IMR-90 (cell line): Measurements from ENCODE around the gene SBF2. TPM values are rescaled to one million over a fixed set of nuclear protein-coding genes. Genes with fewer than 3 reads are reported as not detected.
"Not testable (repeated sequence)": the region's sequence is repeated elsewhere in the genome, so short reads cannot be mapped to it uniquely, and the experiment has no call there.

ENCODE experiments used
- ATAC-seq: fragments of 200-7000 bp; cut with Tn5 transposase; 2 replicates; pipeline ENCODE4 v1.9.1; 2020; ENCODE audit warnings: low read depth, mild to moderate bottlenecking, moderate library complexity
- BruUV-seq: library from RNA; stranded (reverse); fragments of 400-500 nt; replicated peaks from 2 replicates; lab custom pipeline; 2021; lab: Mats Ljungman, UMichigan
- CTCF ChIA-PET: fragments of 300-600 bp; formaldehyde crosslinking; extraction: SDS; loops from one replicate; lab custom pipeline; 2021; ENCODE audit warnings: antibody characterized with exemption; lab: Yijun Ruan, JAX
- POLR2A ChIA-PET: fragments of 300-600 bp; sonication (Branson Sonifier 250); formaldehyde crosslinking; loops from one replicate; lab custom pipeline; 2022; ENCODE audit warnings: antibody characterized with exemption; ENCODE audit not compliant: unreplicated experiment; lab: Charles Lee
- DNase-seq: peaks from one replicate; pipeline ENCODE4 v3.0.0; 2013
- H2AFZ ChIP-seq: replicated peaks from 2 replicates; pipeline ENCODE3; 2013; ENCODE audit warnings: low read length, mild to moderate bottlenecking; ENCODE audit not compliant: poor library complexity
- H2AK5ac ChIP-seq: 2 replicates; pipeline ENCODE4 v1.6.1; 2013; ENCODE audit warnings: low read depth, low read length, inconsistent platforms
- H2AK9ac ChIP-seq: replicated peaks from 2 replicates; pipeline ENCODE3; 2013; ENCODE audit warnings: mild to moderate bottlenecking, low read depth, low read length, moderate library complexity; ENCODE audit not compliant: poor library complexity
- H2BK120ac ChIP-seq: 2 replicates; pipeline ENCODE4 v1.6.1; 2013; ENCODE audit warnings: low read depth, low read length, inconsistent platforms
- H2BK15ac ChIP-seq: 3 replicates; pipeline ENCODE4 v1.6.1; 2013; ENCODE audit warnings: low read depth, low read length, inconsistent platforms
- H2BK20ac ChIP-seq: 2 replicates; pipeline ENCODE4 v1.6.1; 2013; ENCODE audit warnings: low read depth, mild to moderate bottlenecking, inconsistent platforms, low read length, moderate library complexity
- H2BK5ac ChIP-seq: 2 replicates; pipeline ENCODE4 v1.6.1; 2013; ENCODE audit warnings: mild to moderate bottlenecking, low read depth, low read length, inconsistent platforms; ENCODE audit not compliant: poor library complexity, severe bottlenecking
- H3K14ac ChIP-seq: replicated peaks from 2 replicates; pipeline ENCODE4 v1.6.1; 2013; ENCODE audit warnings: low read depth, low read length, inconsistent platforms
- H3K18ac ChIP-seq: 2 replicates; pipeline ENCODE4 v1.6.1; 2013; ENCODE audit warnings: low read depth, low read length, control low read depth
- H3K23ac ChIP-seq: 2 replicates; pipeline ENCODE4 v1.6.1; 2013; ENCODE audit warnings: low read depth, low read length, inconsistent platforms
- H3K27ac ChIP-seq: 2 replicates; pipeline ENCODE4 v1.5.1; 2013; ENCODE audit warnings: mild to moderate bottlenecking, control low read depth, low read length; ENCODE audit not compliant: insufficient read depth
- H3K27me3 ChIP-seq: 2 replicates; pipeline ENCODE4 v1.6.1; 2013; ENCODE audit warnings: low read length; ENCODE audit not compliant: control insufficient read depth, insufficient read depth
- H3K36me3 ChIP-seq: 2 replicates; pipeline ENCODE4 v1.6.1; 2013; ENCODE audit warnings: low read length, mixed read lengths; ENCODE audit not compliant: control insufficient read depth, insufficient read depth
- H3K4ac ChIP-seq: 2 replicates; pipeline ENCODE4 v1.6.1; 2013; ENCODE audit warnings: low read depth, low read length, inconsistent platforms
- H3K4me1 ChIP-seq: 2 replicates; pipeline ENCODE4 v1.6.1; 2013; ENCODE audit warnings: low read length, mixed read lengths; ENCODE audit not compliant: control insufficient read depth, insufficient read depth
- H3K4me2 ChIP-seq: 2 replicates; pipeline ENCODE4 v1.6.1; 2013; ENCODE audit warnings: low read depth, mild to moderate bottlenecking, control low read depth, low read length, moderate library complexity
- H3K4me3 ChIP-seq: 2 replicates; pipeline ENCODE4 v1.5.1; 2013; ENCODE audit warnings: low read depth, mild to moderate bottlenecking, control low read depth, low read length, moderate library complexity; ENCODE audit not compliant: insufficient read depth
- H3K56ac ChIP-seq: 2 replicates; pipeline ENCODE4 v1.6.1; 2013; ENCODE audit warnings: low read length, inconsistent platforms; ENCODE audit not compliant: insufficient read depth; ENCODE audit errors: extremely low read depth
- H3K79me1 ChIP-seq, 2 experiments: 2 replicates each; pipeline ENCODE4 v1.6.1; 2013; ENCODE audit warnings: low read length in 2 of 2, inconsistent platforms in 1 of 2, low read depth in 1 of 2
- H3K9ac ChIP-seq: 2 replicates; pipeline ENCODE4 v1.6.1; 2013; ENCODE audit warnings: low read depth, low read length, control low read depth
- H3K9me1 ChIP-seq: 2 replicates; pipeline ENCODE4 v1.6.1; 2013; ENCODE audit warnings: low read length, inconsistent platforms; ENCODE audit not compliant: insufficient read depth
- H3K9me3 ChIP-seq: 2 replicates; pipeline ENCODE4 v1.6.1; 2013; ENCODE audit warnings: low read length; ENCODE audit not compliant: control insufficient read depth, insufficient read depth
- H4K20me1 ChIP-seq: 2 replicates; pipeline ENCODE4 v1.6.1; 2013; ENCODE audit warnings: low read length, inconsistent platforms; ENCODE audit not compliant: insufficient read depth
- H4K5ac ChIP-seq: 2 replicates; pipeline ENCODE4 v1.6.1; 2013; ENCODE audit warnings: mild to moderate bottlenecking, low read depth, low read length, control low read depth
- H4K8ac ChIP-seq, 2 experiments: 2 replicates each; pipeline ENCODE4 v1.6.1; 2013; ENCODE audit warnings: low read depth in 2 of 2, low read length in 2 of 2, control low read depth in 1 of 2, inconsistent platforms in 1 of 2
- H4K91ac ChIP-seq: 2 replicates; pipeline ENCODE4 v1.6.1; 2013; ENCODE audit warnings: low read depth, low read length, inconsistent platforms; ENCODE audit not compliant: insufficient read depth
- WGBS, 2 experiments: methylation state at CpG; one replicate each; pipeline versions ENCODE4 v1.1.5 to v1.1.7; 2013; ENCODE audit warnings: missing lambda C conversion rate in 2 of 2; ENCODE audit not compliant: insufficient read length in 1 of 2; ENCODE audit errors: extremely low coverage in 2 of 2; 5-methylcytosine and 5-hydroxymethylcytosine counted together
- dilution Hi-C: fragments of 300-500 bp; cut with HindIII; formaldehyde crosslinking; loops from one replicate; pipeline ENCODE4 v1.14.3; 2018; ENCODE audit warnings: low sequenced_read_pairs; ENCODE audit not compliant: unreplicated experiment
- in situ Hi-C: fragments of 300-500 bp; cut with MboI; formaldehyde crosslinking; loops from 3 replicates; pipeline ENCODE4 v1.14.3; 2019; ENCODE audit warnings: low sequenced_read_pairs, inconsistent platforms, mixed read lengths
- intact Hi-C: fragments of 100-400 bp; cut with micrococcal nuclease; formaldehyde crosslinking; loops from 2 replicates; pipeline ENCODE4 v1.10.0; 2022
- polyA plus RNA-seq, 3 experiments: library from polyadenylated mRNA; depleted of rRNA; stranded (reverse); fragments of >200 nt; gene quantifications; 2 replicates each; pipeline ENCODE4 v1.2.3, GENCODE V29; 2012; ENCODE audit warnings: low replicate concordance in 1 of 3
- total RNA-seq: library from RNA; depleted of rRNA; stranded (reverse); fragments of >200 nt; gene quantifications from 2 replicates; pipeline ENCODE4 v1.2.3, GENCODE V29; 2012

Gene SBF2
- total and polyA plus RNA-seq, 2 of the 4 experiments (the other 2 are of a cell fraction): 23.8 to 51.8 TPM

GRCh38 chr11:9939150-9939549, 354.9 kb downstream of the SBF2 start:
- in situ Hi-C loops: not testable (repeated sequence)

More at GRCh38 chr11:9939150-9939549, 354.9 kb downstream of the SBF2 start:
- H2AK9ac ChIP-seq, H2BK15ac ChIP-seq, DNase-seq, H3K23ac ChIP-seq, H4K5ac ChIP-seq, H2BK20ac ChIP-seq, POLR2A ChIA-PET, dilution Hi-C loops, H3K9me3 ChIP-seq, H2BK120ac ChIP-seq, H3K27ac ChIP-seq, H3K4ac ChIP-seq, ATAC-seq, H3K4me1 ChIP-seq, CTCF ChIA-PET, H3K18ac ChIP-seq, H3K9me1 ChIP-seq, H2AFZ ChIP-seq, H3K27me3 ChIP-seq, H4K91ac ChIP-seq, H3K4me2 ChIP-seq, H3K9ac ChIP-seq, BruUV-seq, H3K14ac ChIP-seq, H4K20me1 ChIP-seq, H3K4me3 ChIP-seq, H2BK5ac ChIP-seq, H3K56ac ChIP-seq, H4K8ac ChIP-seq, intact Hi-C loops, H3K36me3 ChIP-seq, H2AK5ac ChIP-seq: not testable (repeated sequence)
- 100% methylated on average over 4 of the region's 11 CpGs; no CpG with 5 or more reads in 1 of the 2 experiments for WGBS, 2 experiments
- H3K79me1 ChIP-seq: peaks cover 5 to 11% of the 10 kb centered on the region in 2 experiments; a peak in 3 of 4 replicates
